ENCODE measurements around the gene TMEM187. TPM values are rescaled to one million over a fixed set of nuclear protein-coding genes. Genes with fewer than 3 reads are reported as not detected.
A peak's percentile ranks its signal among the peaks of the same experiment; 100 is the strongest.

The TMEM187 gene, protein sequence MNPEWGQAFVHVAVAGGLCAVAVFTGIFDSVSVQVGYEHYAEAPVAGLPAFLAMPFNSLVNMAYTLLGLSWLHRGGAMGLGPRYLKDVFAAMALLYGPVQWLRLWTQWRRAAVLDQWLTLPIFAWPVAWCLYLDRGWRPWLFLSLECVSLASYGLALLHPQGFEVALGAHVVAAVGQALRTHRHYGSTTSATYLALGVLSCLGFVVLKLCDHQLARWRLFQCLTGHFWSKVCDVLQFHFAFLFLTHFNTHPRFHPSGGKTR
- polyA plus RNA-seq (2011; rRNA removed) (3.2 and 3.9 TPM in 2 replicates), polyA minus RNA-seq (2011; rRNA and poly(A)+ RNA removed) (2.2 and 2.6 TPM in 2 replicates)

DNA sequence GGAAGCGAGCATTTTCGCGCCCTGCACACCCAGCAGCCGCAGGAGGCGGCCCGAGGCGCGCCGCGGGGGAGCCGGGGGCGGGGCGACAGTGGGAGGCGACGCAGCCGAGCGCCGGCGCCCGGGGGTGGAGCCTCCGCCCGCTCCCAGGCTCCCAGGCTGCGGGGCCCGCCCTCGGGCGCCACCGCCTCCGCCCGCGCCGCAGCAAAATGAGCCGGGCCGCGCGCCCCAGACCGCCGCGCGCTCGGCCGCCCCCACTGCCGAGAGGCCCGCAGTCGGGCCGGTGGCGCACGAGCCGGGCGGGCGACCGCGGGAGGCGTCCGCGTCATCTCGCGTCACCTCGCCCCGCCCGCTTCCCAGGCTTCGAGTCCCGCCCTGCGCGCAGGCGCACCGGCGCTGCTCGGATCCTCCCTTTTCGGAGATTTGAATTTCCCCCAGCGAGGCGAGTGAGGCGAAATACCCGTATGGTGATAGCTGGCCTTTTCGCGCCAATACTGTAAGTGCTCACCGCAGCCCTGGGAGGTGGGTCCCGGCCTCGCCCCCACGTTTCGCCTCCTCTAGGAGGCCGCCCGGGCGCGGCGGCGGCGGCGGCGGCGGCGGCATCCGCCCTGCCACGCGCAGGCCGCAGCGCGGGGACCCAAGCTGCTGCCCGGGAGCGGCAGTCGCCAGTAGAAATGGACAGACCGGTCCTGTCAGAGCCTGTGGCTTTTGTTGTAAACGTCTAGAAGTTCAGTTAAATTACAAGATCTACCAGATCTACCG, at the start of gene TMEM187:
TSS of gene TMEM187 (plus strand) at position 387 of the 759 bp plus-strand sequence. CDS start 9,309 bp downstream, outside the sequence.
- POLR2A ChIA-PET, result interaction anchor here (0.6 kb wide), 2 partner anchors 28 to 30 kb away, joined by 3 read pairs; no protein-coding TSS in a partner anchor
- DNase-seq (ENCODE audit: low read depth, low spot score), result peak; percentile 55
- Histone ChIP-seq H3K27me3 (ENCODE audit: control insufficient read depth, insufficient read depth, low read length) (no peaks in the 10 kb centered on the region), H3K9me3 (ENCODE audit: control insufficient read depth, insufficient read depth, low read length) (no peaks in the 10 kb centered on the region; the same call in 1 of the 2 replicates), H3K4me3 (ENCODE audit: low read depth, low read length) (peak within 1 kb of the TSS; percentile 83), H3K27ac (ENCODE audit: low read depth, low read length) (peak within 1 kb of the TSS; percentile 98)
- CTCF ChIA-PET, result interaction anchor here (0.9 kb wide), 1 partner anchor 26 kb away, joined by 3 read pairs; no protein-coding TSS in a partner anchor
- TF ChIP-seq, protein P1, sequence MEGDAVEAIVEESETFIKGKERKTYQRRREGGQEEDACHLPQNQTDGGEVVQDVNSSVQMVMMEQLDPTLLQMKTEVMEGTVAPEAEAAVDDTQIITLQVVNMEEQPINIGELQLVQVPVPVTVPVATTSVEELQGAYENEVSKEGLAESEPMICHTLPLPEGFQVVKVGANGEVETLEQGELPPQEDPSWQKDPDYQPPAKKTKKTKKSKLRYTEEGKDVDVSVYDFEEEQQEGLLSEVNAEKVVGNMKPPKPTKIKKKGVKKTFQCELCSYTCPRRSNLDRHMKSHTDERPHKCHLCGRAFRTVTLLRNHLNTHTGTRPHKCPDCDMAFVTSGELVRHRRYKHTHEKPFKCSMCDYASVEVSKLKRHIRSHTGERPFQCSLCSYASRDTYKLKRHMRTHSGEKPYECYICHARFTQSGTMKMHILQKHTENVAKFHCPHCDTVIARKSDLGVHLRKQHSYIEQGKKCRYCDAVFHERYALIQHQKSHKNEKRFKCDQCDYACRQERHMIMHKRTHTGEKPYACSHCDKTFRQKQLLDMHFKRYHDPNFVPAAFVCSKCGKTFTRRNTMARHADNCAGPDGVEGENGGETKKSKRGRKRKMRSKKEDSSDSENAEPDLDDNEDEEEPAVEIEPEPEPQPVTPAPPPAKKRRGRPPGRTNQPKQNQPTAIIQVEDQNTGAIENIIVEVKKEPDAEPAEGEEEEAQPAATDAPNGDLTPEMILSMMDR (IDR thresholded peaks at IDR 0.05; ENCODE audit: low read depth, low read length), result no peak

DNA sequence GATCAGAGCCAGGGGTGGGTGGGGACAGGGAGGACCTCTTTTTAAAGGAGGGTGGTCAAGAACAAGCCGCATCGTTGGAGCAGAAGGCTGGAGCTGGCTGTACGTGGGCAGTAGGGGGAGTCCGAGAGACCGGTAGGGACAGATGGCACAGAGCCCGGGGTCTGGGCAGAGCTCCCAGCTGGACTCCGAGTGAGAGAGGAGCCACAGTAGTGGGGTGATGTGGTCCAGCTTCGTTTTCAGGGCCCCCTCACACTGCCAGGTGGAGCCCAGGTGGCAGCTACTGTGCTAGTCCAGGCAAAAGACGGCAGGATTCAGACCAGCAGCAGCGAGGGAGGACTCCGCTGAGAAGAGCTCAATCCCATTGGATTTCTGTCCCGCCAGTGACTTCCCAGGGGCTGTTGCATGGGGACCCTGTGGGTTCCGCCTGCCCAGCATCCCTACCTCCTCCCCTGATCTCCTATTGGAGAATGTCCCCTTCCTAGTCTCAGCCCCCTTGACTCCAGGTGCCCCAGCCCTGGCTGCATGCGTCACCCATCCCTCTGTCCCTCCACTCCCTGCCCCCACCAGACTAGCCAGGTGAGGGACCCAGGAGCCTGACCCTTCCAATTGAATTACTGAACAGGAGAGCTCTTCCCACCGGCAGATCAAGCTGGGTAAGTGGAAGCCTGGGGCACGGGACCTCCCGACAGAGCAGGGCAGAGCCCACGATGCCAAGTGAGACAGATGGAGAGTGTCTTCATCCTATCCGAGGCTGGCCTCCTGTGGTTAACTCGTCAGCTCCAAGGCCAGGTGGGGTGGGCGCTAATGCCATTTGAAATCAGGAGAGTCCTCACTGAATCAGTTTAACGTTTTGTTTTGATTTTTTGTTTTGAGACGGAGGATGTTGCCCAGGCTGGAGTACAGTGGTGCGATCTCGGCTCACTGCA, 49.4 kb upstream of the TMEM187 start:
- DNase-seq (ENCODE audit: low read depth, low spot score), result peak; percentile 20
- TF ChIP-seq, protein P1 (IDR thresholded peaks at IDR 0.05; ENCODE audit: low read depth, low read length), result peak; percentile 56

DNA sequence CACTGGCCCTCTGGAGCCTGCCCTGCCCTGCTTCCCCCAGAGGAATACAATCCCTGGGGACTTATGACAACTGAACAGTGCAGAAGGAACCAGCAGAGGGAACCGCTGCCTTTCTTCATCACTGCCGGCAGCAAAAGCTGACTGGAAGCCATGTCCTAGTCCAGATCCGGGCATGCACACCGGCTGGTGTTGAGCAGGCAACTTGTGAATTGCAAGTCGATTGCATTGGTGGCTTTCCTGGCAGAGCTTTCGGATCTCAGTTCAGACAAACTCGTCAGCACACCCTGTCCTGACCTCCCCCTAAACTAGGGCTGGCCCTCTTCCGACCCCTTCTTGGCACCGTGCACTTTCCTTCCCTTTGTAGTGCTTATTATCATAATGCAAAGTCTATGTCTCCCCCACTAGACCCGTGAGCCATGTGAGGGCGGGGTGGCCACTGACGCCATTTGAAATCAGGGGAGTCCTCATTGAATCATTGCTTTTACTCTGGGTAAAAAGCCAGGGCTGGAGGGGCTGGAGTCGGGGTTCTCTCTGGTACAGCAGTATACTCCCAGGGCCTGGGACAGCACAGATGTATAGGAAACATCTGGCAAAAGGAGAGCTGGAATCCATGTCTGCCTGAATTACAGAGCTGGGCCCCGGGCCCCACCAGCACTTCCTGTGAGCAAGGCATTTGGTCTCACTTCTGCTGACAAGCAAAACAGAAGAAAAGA, 48.2 kb upstream of the TMEM187 start:
- POLR2A ChIA-PET, result no interaction called here

More for the DNA sequence above, 49.4 kb upstream of the TMEM187 start:
- no peak overlapping the region for H3K27ac ChIP-seq (ENCODE audit: low read depth, low read length)
- ChIA-PET POLR2A (interaction anchor here (0.9 kb wide), 1 partner anchor 129 kb away, joined by 4 read pairs; the partner anchor contains the start of genes IDH3G and SSR4), CTCF (interaction anchor here (1.0 to 2.8 kb wide), 10 partner anchors 10 to 188 kb away, joined by 3 to 13 read pairs (median 4); partner anchors contain the start of genes IDH3G and SSR4)
- H3K27me3 ChIP-seq (ENCODE audit: control insufficient read depth, insufficient read depth, low read length), result peaks cover 2% of the 10 kb centered on the region
- no peaks in the 10 kb centered on the region for H3K9me3 ChIP-seq (ENCODE audit: control insufficient read depth, insufficient read depth, low read length)
- no peak overlapping the region for H3K4me3 ChIP-seq (ENCODE audit: low read depth, low read length)

DNA sequence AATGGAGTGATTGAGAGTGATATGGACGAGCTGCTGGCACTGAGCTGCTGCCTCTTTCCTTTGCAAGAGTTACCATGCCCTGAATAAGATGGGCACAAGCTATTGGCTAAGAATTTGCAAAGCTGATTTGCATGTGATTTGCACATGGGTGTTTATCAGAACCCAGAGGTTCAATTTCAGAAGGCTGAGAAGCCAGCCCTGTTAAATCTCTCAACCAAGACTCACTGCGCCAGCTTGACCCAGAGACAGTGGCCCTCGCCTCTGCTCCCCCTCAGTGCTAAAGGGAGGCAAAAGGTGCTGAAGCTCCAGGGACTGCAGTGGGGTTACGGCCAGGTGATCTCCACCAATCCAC, 47.2 kb upstream of the TMEM187 start:
- TF ChIP-seq, protein P1 (IDR thresholded peaks at IDR 0.05; ENCODE audit: low read depth, low read length), result no peak
- ChIA-PET CTCF (interaction anchor here (1.0 to 1.4 kb wide), 2 partner anchors 21 to 132 kb away, joined by 3 to 14 read pairs; partner anchors contain the start of genes IDH3G and SSR4), POLR2A (no interaction called here)
- H3K27me3 ChIP-seq (ENCODE audit: control insufficient read depth, insufficient read depth, low read length), result peaks cover 2% of the 10 kb centered on the region
- H3K9me3 ChIP-seq (ENCODE audit: control insufficient read depth, insufficient read depth, low read length), result no peaks in the 10 kb centered on the region
- no peak overlapping the region for H3K27ac ChIP-seq (ENCODE audit: low read depth, low read length)
- DNase-seq (ENCODE audit: low read depth, low spot score), result no peak
- no peak overlapping the region for H3K4me3 ChIP-seq (ENCODE audit: low read depth, low read length)

More for the DNA sequence above, 48.2 kb upstream of the TMEM187 start:
- no peak overlapping the region for H3K27ac ChIP-seq (ENCODE audit: low read depth, low read length)
- H3K27me3 ChIP-seq (ENCODE audit: control insufficient read depth, insufficient read depth, low read length), result peaks cover 2% of the 10 kb centered on the region
- CTCF ChIA-PET, result interaction anchor here (1.4 kb wide), 1 partner anchor 22 kb away, joined by 14 read pairs; no protein-coding TSS in a partner anchor
- no peak for DNase-seq (ENCODE audit: low read depth, low spot score)
- no peak overlapping the region for H3K4me3 ChIP-seq (ENCODE audit: low read depth, low read length)
- H3K9me3 ChIP-seq (ENCODE audit: control insufficient read depth, insufficient read depth, low read length), result no peaks in the 10 kb centered on the region
- TF ChIP-seq, protein P1 (IDR thresholded peaks at IDR 0.05; ENCODE audit: low read depth, low read length), result peak; percentile 30
